ENCODE data around the gene ARIH2. TPM values are rescaled to one million over a fixed set of nuclear protein-coding genes. Genes with fewer than 3 reads are reported as not detected.

Gene ARIH2
- total and polyA plus RNA-seq, 2 of the 4 experiments (the other 2 are of a cell fraction), result 62.3 to 93.7 TPM

DNA sequence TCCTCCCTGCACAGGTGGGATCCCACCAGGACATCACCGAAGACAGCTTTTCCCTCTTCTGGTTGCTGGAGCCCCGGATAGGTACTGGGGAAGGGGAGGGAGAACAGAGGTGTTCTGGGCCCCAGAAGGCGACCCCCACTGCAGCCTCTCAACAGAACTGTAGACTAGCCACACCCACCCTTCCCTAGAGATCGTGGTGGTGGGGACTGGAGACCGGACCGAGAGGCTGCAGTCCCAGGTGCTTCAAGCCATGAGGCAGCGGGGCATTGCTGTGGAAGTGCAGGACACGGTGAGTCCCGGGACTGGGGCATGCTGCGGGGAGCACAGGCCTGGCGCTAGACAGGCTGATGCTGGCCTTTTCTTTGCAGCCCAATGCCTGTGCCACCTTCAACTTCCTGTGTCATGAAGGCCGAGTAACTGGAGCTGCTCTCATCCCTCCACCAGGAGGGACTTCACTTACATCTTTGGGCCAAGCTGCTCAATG is 104.1 kb downstream of the ARIH2 start:
- BruUV-seq (replicated peaks), result no TSS peak
- peak overlapping the region; percentile 94 for H2AFZ ChIP-seq (replicated peaks; ENCODE audit: low read length, poor library complexity)

More for the DNA sequence above, 104.1 kb downstream of the ARIH2 start:
- Histone ChIP-seq H2BK20ac (ENCODE audit: low read depth, low read length) (no peak overlapping the region), H3K4me2 (ENCODE audit: low read depth, low read length) (peak overlapping the region; percentile 84), H2BK120ac (ENCODE audit: low read depth, low read length) (no peak overlapping the region; the same call in 1 of the 2 replicates), H3K36me3 (ENCODE audit: control insufficient read depth, insufficient read depth, low read length) (peaks cover 38% of the 10 kb centered on the region), H3K4me1 (ENCODE audit: control insufficient read depth, insufficient read depth, low read length) (peaks cover 4% of the 10 kb centered on the region; the same call in 1 of the 2 replicates), H2BK5ac (ENCODE audit: low read depth, low read length, poor library complexity, severe bottlenecking) (peak overlapping the region; percentile 93), H3K14ac (replicated peaks; ENCODE audit: low read depth, low read length) (peak overlapping the region; percentile 94), H3K9me3 (ENCODE audit: control insufficient read depth, insufficient read depth, low read length) (no peaks in the 10 kb centered on the region), H2AK9ac (replicated peaks; ENCODE audit: low read depth, low read length, poor library complexity) (peak overlapping the region; percentile 99), H3K4ac (ENCODE audit: low read depth, low read length) (peak overlapping the region; percentile 87), H3K27ac (ENCODE audit: insufficient read depth, low read length) (peak overlapping the region; percentile 93), H3K27me3 (ENCODE audit: control insufficient read depth, insufficient read depth, low read length) (no peaks in the 10 kb centered on the region), H4K8ac (ENCODE audit: low read depth in 2 of 2, low read length in 2 of 2) (peak overlapping the region; percentile 90 to 91), H3K56ac (ENCODE audit: extremely low read depth, insufficient read depth, low read length) (no peak overlapping the region; the same call in 1 of the 2 replicates), H4K5ac (ENCODE audit: low read depth, low read length) (peak overlapping the region; percentile 4), H3K23ac (ENCODE audit: low read depth, low read length) (peak overlapping the region; percentile 85), H4K91ac (ENCODE audit: insufficient read depth, low read depth, low read length) (peak overlapping the region; percentile 54), H3K9me1 (ENCODE audit: insufficient read depth, low read length) (peaks cover 21% of the 10 kb centered on the region), H3K4me3 (ENCODE audit: insufficient read depth, low read depth, low read length) (peak overlapping the region; percentile 84), H3K9ac (ENCODE audit: low read depth, low read length) (peak overlapping the region; percentile 90), H3K18ac (ENCODE audit: low read depth, low read length) (no peak overlapping the region), H2BK15ac (ENCODE audit: low read depth, low read length) (0 out of 3 replicates have a peak overlapping the region, but pooled peaks have one; percentile 25), H2AK5ac (ENCODE audit: low read depth, low read length) (peak overlapping the region; percentile 97), H4K20me1 (ENCODE audit: insufficient read depth, low read length) (peaks cover 20% of the 10 kb centered on the region), H3K79me1 (ENCODE audit: low read depth in 1 of 2, low read length in 2 of 2) (peaks cover 29 to 84% of the 10 kb centered on the region in 2 experiments)
- ChIA-PET POLR2A (ENCODE audit: unreplicated experiment) (interaction anchor here (1.0 to 3.8 kb wide), 3 partner anchors 12 to 83 kb away, joined by 3 to 25 read pairs (median 4); partner anchors contain the start of gene QRICH1), CTCF (interaction anchor here (0.5 to 1.1 kb wide), 5 partner anchors 9 to 73 kb away, joined by 3 to 7 read pairs (median 4); partner anchors contain the start of genes P4HTM and WDR6)
- in situ Hi-C loops (cut with MboI; ENCODE audit: low sequenced_read_pairs) (no loop called here), intact Hi-C loops (cut with micrococcal nuclease) (loop anchor here (5.0 kb wide), 1 partner anchor 70 kb away; the partner anchor contains the start of gene QRICH1), dilution Hi-C loops (cut with HindIII; ENCODE audit: low sequenced_read_pairs, unreplicated experiment) (no loop called here)
- ATAC-seq (ENCODE audit: low read depth), result no peak
- TF ChIP-seq MAFK (IDR thresholded peaks at IDR 0.05; ENCODE audit: low read depth, low read length) (no peak), RAD21 (IDR thresholded peaks at IDR 0.05; ENCODE audit: low read length) (no peak), SMC3 (IDR thresholded peaks at IDR 0.05; ENCODE audit: low read depth, low read length) (no peak), MXI1 (IDR thresholded peaks at IDR 0.05; ENCODE audit: borderline replicate concordance, low read depth, low read length) (no peak), RFX5 (IDR thresholded peaks at IDR 0.05; ENCODE audit: low read depth, low read length) (no peak), NFE2L2 (IDR thresholded peaks at IDR 0.05; ENCODE audit: low read depth, low read length) (no peak), RCOR1 (IDR thresholded peaks at IDR 0.05; ENCODE audit: insufficient replicate concordance, low read length) (no peak), FOS (IDR thresholded peaks at IDR 0.05; ENCODE audit: low read depth, low read length) (no peak), USF2 (IDR thresholded peaks at IDR 0.05; ENCODE audit: low read depth, low read length) (no peak), CHD1 (IDR thresholded peaks at IDR 0.05; ENCODE audit: low read depth, low read length) (no peak), POLR2A (IDR thresholded peaks at IDR 0.05; ENCODE audit: low read depth, low read length) (no peak), MAZ (IDR thresholded peaks at IDR 0.05; ENCODE audit: borderline replicate concordance, low read depth, low read length) (no peak), BHLHE40 (IDR thresholded peaks at IDR 0.05; ENCODE audit: low read depth, low read length) (no peak)
- TF ChIP-seq, protein P1, sequence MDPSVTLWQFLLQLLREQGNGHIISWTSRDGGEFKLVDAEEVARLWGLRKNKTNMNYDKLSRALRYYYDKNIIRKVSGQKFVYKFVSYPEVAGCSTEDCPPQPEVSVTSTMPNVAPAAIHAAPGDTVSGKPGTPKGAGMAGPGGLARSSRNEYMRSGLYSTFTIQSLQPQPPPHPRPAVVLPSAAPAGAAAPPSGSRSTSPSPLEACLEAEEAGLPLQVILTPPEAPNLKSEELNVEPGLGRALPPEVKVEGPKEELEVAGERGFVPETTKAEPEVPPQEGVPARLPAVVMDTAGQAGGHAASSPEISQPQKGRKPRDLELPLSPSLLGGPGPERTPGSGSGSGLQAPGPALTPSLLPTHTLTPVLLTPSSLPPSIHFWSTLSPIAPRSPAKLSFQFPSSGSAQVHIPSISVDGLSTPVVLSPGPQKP (IDR thresholded peaks at IDR 0.05; ENCODE audit: borderline replicate concordance, low read depth, low read length), result no peak
- 59% methylated on average over 5 of the region's 12 CpGs; no CpG with 5 or more reads in 1 of the 2 experiments for WGBS, 2 experiments (ENCODE audit: extremely low coverage in 2 of 2, insufficient read length in 1 of 2)
- DNase-seq, result no peak

All from IMR-90 (cell line).